GM12891 (cell line): ENCODE measurements around the gene ADGRL3.

Source experiments
- POLR2A ChIP-seq: IDR thresholded peaks from 2 replicates; pipeline ENCODE4 v1.6.1; 2011; ENCODE audit warnings: low read depth, low read length, control low read depth
- POLR2AphosphoS5 ChIP-seq: IDR thresholded peaks from 2 replicates; pipeline ENCODE4 v1.6.1; 2011; ENCODE audit warnings: low read depth, low read length, control low read depth
- TAF1 ChIP-seq: IDR thresholded peaks from 2 replicates; pipeline ENCODE4 v1.6.1; 2011; ENCODE audit warnings: low read depth, low read length, control low read depth

DNA sequence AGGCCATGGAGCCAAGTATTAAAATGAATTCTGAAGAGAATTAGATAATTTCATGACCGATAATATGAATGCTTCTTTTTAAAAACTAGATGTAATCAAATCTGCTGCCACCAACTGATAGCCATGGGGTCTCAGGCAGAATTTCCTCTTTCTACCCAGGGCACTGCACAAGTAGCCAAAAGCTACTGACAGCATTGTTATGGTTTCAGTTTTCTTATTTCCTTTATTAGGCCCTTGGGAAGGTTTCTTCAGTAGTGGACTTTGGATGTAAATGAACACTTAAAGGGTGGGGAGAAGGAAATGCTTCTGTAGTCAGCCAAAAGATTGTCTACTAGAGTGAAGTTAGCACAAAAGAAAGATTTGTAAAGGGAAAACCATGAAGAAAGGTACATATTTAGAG lies 686.0 kb downstream of the ADGRL3 start:
- TF ChIP-seq TAF1 (no peak), POLR2A (no peak), POLR2AphosphoS5 (no peak)
